H54 (cell line): ENCODE measurements around the gene SARS1.

ENCODE experiments used
- DNase-seq: peaks from one replicate; pipeline ENCODE4 v3.0.0; 2011; ENCODE audit warnings: low spot score, mixed read lengths; ENCODE audit not compliant: insufficient read length
- FAIRE-seq: peaks from 3 replicates; lab custom pipeline; 2011; peaks lifted over from hg19 to GRCh38; lab: Jason Lieb, UNC
- POLR2A ChIP-seq: IDR thresholded peaks from 2 replicates; pipeline ENCODE4 v1.6.1; 2011; ENCODE audit warnings: low read depth, mild to moderate bottlenecking, low read length

The SARS1 gene

GRCh38 chr1:109271458-109271857 lies 57.7 kb downstream of the SARS1 start:
- DNase-seq (no peak), FAIRE-seq (no peak)
- no peak for TF ChIP-seq POLR2A

DNA sequence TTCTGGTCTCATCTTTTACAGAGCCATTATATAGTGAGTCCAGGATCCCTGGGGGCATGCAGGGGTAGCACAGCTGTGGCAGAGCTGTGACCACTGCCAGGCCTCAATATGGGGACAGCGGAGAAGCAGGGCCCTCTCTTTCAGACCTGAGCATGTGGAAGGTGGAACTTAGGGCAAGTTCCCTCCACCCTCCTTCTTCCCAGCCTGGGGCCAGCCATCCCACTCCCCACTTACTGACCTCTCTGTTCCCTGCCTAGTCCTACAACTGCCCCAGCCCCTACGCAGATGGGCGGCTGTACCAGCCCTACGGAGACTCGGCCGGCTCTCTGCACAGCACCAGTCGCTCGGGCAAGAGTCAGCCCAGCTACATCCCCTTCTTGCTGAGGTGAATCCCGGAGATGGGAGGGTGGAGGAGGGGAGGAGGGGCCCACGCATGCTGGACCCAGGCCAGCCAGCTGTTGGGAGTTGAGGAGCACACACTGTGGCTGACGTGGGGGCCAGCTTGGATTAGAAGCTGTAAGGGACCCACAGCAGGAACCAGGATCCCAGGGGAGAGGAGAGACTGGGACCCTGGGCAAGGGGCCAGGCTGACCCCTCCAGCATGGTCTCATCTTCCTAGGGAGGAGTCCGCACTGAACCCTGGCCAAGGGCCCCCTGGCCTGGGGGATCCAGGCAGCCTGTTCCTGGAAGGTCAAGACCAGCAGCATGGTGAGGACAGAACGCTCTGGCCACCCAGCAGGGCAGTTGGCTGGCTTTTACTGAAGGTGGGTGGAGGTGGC lies 58.5 kb downstream of the SARS1 start:
- DNase-seq (no peak), FAIRE-seq (no peak)
- TF ChIP-seq POLR2A = no peak

DNA sequence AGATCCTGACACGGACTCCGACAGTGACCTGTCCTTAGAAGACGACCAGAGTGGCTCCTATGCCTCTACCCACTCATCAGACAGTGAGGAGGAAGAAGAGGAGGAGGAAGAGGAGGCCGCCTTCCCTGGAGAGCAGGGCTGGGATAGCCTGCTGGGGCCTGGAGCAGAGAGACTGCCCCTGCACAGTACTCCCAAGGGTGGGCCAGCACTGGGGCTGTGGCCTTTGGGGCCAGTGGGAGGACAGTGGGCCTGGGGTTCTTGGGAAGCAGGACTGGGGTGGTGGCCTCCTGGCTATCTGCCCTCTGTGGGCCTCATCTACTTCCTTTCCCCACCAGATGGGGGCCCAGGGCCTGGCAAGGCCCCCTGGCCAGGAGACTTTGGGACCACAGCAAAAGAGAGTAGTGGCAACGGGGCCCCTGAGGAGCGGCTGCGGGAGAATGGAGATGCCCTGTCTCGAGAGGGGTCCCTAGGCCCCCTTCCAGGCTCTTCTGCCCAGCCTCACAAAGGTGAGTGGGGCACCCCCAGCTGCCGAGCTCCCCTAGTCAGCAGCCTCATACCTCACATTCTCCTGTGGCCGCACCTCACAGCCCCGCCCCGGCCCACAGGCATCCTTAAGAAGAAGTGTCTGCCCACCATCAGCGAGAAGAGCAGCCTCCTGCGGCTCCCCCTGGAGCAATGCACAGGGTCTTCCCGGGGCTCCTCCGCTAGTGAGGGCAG lies 59.3 kb downstream of the SARS1 start:
- no peak for FAIRE-seq
- DNase-seq = no peak
- TF ChIP-seq POLR2A = no peak

GRCh38 chr1:109273570-109274288 lies 60.0 kb downstream of the SARS1 start:
- DNase-seq (no peak), FAIRE-seq (no peak)
- no peak for TF ChIP-seq POLR2A

DNA sequence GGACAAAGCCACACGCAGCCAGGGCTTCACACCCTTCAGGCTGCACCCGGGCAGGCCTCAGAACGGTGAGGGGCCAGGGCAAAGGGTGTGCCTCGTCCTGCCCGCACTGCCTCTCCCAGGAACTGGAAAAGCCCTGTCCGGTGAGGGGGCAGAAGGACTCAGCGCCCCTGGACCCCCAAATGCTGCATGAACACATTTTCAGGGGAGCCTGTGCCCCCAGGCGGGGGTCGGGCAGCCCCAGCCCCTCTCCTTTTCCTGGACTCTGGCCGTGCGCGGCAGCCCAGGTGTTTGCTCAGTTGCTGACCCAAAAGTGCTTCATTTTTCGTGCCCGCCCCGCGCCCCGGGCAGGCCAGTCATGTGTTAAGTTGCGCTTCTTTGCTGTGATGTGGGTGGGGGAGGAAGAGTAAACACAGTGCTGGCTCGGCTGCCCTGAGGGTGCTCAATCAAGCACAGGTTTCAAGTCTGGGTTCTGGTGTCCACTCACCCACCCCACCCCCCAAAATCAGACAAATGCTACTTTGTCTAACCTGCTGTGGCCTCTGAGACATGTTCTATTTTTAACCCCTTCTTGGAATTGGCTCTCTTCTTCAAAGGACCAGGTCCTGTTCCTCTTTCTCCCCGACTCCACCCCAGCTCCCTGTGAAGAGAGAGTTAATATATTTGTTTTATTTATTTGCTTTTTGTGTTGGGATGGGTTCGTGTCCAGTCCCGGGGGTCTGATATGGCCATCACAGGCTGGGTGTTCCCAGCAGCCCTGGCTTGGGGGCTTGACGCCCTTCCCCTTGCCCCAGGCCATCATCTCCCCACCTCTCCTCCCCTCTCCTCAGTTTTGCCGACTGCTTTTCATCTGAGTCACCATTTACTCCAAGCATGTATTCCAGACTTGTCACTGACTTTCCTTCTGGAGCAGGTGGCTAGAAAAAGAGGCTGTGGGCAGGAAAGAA lies 61.1 kb downstream of the SARS1 start:
- DNase-seq (peak; percentile 72), FAIRE-seq (peak; percentile 6)
- no peak for TF ChIP-seq POLR2A

DNA sequence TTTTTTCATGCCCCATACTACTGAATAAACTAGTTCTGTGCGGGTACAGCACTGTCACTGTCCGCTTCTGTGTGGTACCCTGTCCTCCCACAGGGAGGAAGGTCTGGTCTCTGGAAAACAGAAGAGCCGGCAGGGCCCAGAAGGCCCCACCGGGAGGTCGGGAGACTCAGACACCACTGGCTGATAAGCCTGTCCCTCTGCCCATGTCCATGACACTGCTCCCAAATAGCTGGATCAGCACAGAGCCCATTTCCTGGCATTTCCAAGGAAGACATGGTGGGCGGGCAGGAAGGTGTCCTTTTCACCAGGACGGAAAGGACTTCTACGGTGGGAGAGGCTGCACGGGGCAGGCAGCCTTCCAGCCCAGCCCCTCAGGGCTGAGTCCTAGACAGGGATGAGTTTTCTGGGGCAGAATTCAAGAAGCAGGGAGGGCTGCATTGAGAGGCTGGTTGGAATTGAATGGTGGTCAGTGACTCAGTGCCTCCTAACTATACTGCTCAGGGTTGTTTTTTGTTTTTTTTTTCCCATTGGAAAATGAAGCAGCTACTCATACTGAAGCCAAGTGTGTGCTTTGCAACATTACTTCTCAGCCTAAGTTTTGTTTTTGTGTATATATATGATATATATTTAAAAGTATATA lies 62.1 kb downstream of the SARS1 start:
- DNase-seq (no peak), FAIRE-seq (no peak)
- TF ChIP-seq POLR2A = no peak

DNA sequence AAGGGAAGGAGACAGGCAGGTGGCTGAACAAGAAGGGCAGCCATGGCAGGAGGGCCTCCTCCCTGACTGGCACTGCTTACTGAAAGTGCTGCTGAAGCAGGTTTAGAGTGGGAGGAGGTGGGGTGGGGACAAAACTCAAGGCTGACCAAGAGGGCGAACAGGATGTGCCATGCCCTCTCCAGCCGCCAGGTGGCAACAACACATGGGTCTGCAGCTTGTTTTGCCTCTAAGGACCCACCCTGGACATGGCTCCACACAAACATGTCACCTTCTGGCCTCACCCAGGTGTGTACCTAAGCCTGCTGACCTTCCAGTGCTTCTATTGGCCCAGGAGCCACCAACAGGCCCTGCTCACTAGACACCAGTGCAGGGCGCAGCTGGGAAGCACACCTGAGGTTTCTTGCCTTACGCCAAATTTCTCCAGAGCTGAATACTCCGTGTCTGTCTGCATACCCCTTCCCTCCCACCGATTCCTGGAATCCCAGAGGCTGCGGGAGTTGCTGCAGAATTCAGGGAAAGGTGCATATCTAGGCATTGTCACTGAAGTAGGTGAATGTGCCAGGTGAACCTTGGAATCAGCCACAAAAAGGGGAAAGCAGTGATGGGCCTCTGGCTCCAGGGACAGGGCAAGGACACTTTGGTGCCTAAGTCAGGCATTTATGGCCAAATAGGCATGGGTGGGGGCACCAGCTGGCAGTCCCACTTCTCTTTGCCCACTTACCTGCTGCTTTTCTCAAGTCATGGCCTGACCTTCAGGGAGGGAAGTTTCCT lies 63.9 kb downstream of the SARS1 start:
- DNase-seq (peak; percentile 70), FAIRE-seq (peak; percentile 58)
- TF ChIP-seq POLR2A = no peak

DNA sequence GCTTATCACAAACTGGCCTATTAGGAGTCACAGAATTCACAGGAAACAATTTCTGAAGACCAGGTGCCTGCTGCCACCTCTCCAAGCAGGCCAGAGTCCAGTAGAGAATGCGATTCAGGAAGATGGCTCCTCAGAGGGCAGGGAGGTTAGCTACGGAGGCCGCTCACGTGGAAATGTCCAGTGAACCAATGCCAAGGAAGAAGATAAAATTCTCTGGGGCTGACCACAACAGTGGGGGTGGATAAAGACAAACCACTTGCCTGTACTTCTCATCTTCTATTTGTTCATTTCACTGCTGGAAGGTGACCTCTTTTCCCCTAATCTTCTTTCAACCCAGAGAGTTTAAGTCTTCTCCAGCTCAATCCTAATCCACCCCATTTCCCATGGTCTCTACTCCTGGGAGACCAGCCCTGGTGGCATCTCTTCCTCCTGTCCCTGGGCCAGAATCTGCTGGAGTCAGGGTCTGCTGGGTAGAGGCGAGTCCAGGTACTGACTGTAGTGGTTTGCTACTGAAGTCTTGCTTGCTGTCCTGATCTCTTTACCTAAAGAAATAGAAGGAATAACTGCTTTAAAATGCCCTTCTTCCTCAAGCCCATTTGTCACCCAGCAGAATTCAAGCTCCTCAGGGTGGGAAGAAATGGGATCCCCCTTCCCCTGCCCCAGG lies 66.0 kb downstream of the SARS1 start:
- TF ChIP-seq POLR2A = no peak
- FAIRE-seq = no peak
- no peak for DNase-seq

- TF ChIP-seq POLR2A = no peak
- DNase-seq (no peak), FAIRE-seq (no peak)
Observed at GRCh38 chr1:109280862-109281261, 67.1 kb downstream of the SARS1 start.

- no peak for DNase-seq
- no peak for FAIRE-seq
- no peak for TF ChIP-seq POLR2A
Observed at GRCh38 chr1:109281680-109282496, 68.2 kb downstream of the SARS1 start.

DNA sequence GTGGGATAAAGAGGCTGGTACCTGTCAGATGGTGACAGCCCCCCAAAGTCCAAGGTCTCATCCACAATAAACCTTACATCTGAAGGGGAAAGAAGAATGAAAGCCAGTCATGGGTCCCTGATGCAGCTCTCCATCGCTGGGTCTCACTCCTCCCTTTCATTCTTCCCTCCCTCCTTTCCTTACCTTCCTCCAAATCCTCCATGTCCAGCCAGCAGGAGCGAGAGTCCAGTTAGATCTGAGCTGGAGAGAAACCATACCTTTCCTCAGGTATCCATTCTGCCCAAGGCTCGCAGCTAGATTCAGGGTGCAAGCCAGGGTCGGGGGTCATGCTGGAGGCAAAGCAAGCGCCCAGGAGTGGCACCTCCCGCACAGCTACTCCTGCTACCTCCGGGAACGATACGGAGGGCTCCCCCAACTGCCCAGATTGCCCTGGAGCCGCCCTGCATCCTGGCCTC lies 68.8 kb downstream of the SARS1 start:
- FAIRE-seq (no peak), DNase-seq (peak; percentile 50)
- TF ChIP-seq POLR2A = no peak
